Measurements from ENCODE around the gene JAK1.
"Not testable (repeated sequence)": the region's sequence is repeated elsewhere in the genome, so short reads cannot be mapped to it uniquely, and the experiment has no call there.

Gene JAK1

GRCh38 chr1:64948216-64948615 lies 18.1 kb downstream of the JAK1 start:
- DNase-seq: no peak

GRCh38 chr1:64946916-64947315 lies 19.4 kb downstream of the JAK1 start:
- no peak for DNase-seq

GRCh38 chr1:64944913-64945312 lies 21.4 kb downstream of the JAK1 start:
- no peak for DNase-seq

GRCh38 chr1:64942675-64943074 lies 23.7 kb downstream of the JAK1 start:
- DNase-seq: no peak

GRCh38 chr1:64942118-64942517 lies 24.2 kb downstream of the JAK1 start:
- no peak for DNase-seq

- no peak for DNase-seq
These were observed 24.8 kb downstream of the JAK1 start for GRCh38 chr1:64941461-64942117.

GRCh38 chr1:64940025-64940424 lies 26.3 kb downstream of the JAK1 start:
- no peak for DNase-seq

- DNase-seq: no peak
These were observed 27.4 kb downstream of the JAK1 start for GRCh38 chr1:64938991-64939390.

- no peak for DNase-seq
These were observed 29.4 kb downstream of the JAK1 start for GRCh38 chr1:64936956-64937355.

GRCh38 chr1:64935551-64936155 lies 30.7 kb downstream of the JAK1 start:
- DNase-seq: no peak

GRCh38 chr1:64934878-64935275 lies 31.5 kb downstream of the JAK1 start:
- DNase-seq: no peak

- no peak for DNase-seq
These were observed 32.1 kb downstream of the JAK1 start for GRCh38 chr1:64934115-64934877.

GRCh38 chr1:64933296-64934070 lies 32.9 kb downstream of the JAK1 start:
- no peak for DNase-seq

- DNase-seq: no peak
These were observed 33.4 kb downstream of the JAK1 start for GRCh38 chr1:64932962-64933295.

- not testable (repeated sequence) for DNase-seq
These were observed 35.7 kb downstream of the JAK1 start for GRCh38 chr1:64930640-64931039.

GRCh38 chr1:64929221-64929620 lies 37.1 kb downstream of the JAK1 start:
- no peak for DNase-seq

GRCh38 chr1:64928325-64928724 lies 38.0 kb downstream of the JAK1 start:
- DNase-seq: no peak

GRCh38 chr1:64925594-64925993 lies 40.8 kb downstream of the JAK1 start:
- DNase-seq: no peak

- DNase-seq: no peak
These were observed 43.0 kb downstream of the JAK1 start for GRCh38 chr1:64923294-64923718.

- DNase-seq: no peak
These were observed 44.0 kb downstream of the JAK1 start for GRCh38 chr1:64922336-64922735.

- DNase-seq: no peak
These were observed 44.6 kb downstream of the JAK1 start for GRCh38 chr1:64921771-64922170.

GRCh38 chr1:64920941-64921589 lies 45.3 kb downstream of the JAK1 start:
- DNase-seq: no peak

- DNase-seq: not testable (repeated sequence)
These were observed 47.2 kb downstream of the JAK1 start for GRCh38 chr1:64919120-64919519.
